Osteoblast (primary cell): ENCODE data around the gene TAC3. TPM values are rescaled to one million over a fixed set of nuclear protein-coding genes. Genes with fewer than 3 reads are reported as not detected.
"Not testable (repeated sequence)": the region's sequence is repeated elsewhere in the genome, so short reads cannot be mapped to it uniquely, and the experiment has no call there.

ENCODE experiments used
- DNase-seq: peaks from one replicate; pipeline ENCODE4 v3.0.0; 2011; ENCODE audit warnings: low spot score, mixed read lengths; ENCODE audit not compliant: insufficient read length; ENCODE audit errors: missing footprints
- H2AFZ ChIP-seq: 2 replicates; pipeline ENCODE4 v1.6.0; 2011; ENCODE audit warnings: mild to moderate bottlenecking, low read length
- H3K27ac ChIP-seq: 2 replicates; pipeline ENCODE4 v1.5.1; 2011; ENCODE audit warnings: mild to moderate bottlenecking, low read depth, low read length, moderate library complexity
- H3K27me3 ChIP-seq: 2 replicates; pipeline ENCODE4 v1.6.0; 2012; ENCODE audit warnings: mild to moderate bottlenecking, control low read depth, inconsistent platforms, low read length, moderate library complexity; ENCODE audit not compliant: insufficient read depth
- H3K36me3 ChIP-seq: 2 replicates; pipeline ENCODE4 v1.5.1; 2011; ENCODE audit warnings: mild to moderate bottlenecking, low read length, control low read depth, moderate library complexity; ENCODE audit not compliant: insufficient read depth
- H3K4me1 ChIP-seq: 2 replicates; pipeline ENCODE4 v1.5.1; 2011; ENCODE audit warnings: mild to moderate bottlenecking, low read length, control low read depth, moderate library complexity; ENCODE audit not compliant: insufficient read depth
- H3K4me2 ChIP-seq: 2 replicates; pipeline ENCODE4 v1.6.0; 2011; ENCODE audit warnings: mild to moderate bottlenecking, low read length; ENCODE audit not compliant: insufficient read depth
- H3K4me3 ChIP-seq: fragments of 200-600 bp; sonication (generic); 3 replicates; pipeline ENCODE4 v1.5.1; 2012; ENCODE audit warnings: mild to moderate bottlenecking, low read length, inconsistent platforms; ENCODE audit not compliant: insufficient read depth
- H3K79me2 ChIP-seq: 2 replicates; pipeline ENCODE4 v1.6.0; 2012; ENCODE audit warnings: mild to moderate bottlenecking, low read length, control low read depth, inconsistent platforms; ENCODE audit not compliant: insufficient read depth
- H3K9me3 ChIP-seq: 2 replicates; pipeline ENCODE4 v1.5.1; 2011; ENCODE audit warnings: low read depth, low read length, control low read depth
- H4K20me1 ChIP-seq: 2 replicates; pipeline ENCODE4 v1.6.0; 2012; ENCODE audit warnings: mild to moderate bottlenecking, low read length, control low read depth; ENCODE audit not compliant: insufficient read depth
- CTCF ChIP-seq: IDR thresholded peaks from 2 replicates; pipeline ENCODE4 v1.5.1; 2011; ENCODE audit warnings: mild to moderate bottlenecking, low read depth, low read length, moderate library complexity; ENCODE audit errors: extremely low read depth
- total RNA-seq: library from RNA; depleted of rRNA; stranded (reverse); fragments of >200 nt; gene quantifications from 2 replicates; pipeline ENCODE4 v1.2.3, GENCODE V29; 2012

TAC3 gene
- total RNA-seq, 1 donor: not detected

GRCh38 chr12:56983386-56983785, 32.9 kb downstream of the TAC3 start:
- no peak for TF ChIP-seq CTCF
- H2AFZ ChIP-seq: no peak overlapping the region
- DNase-seq: no peak
- no peaks in the 10 kb centered on the region for H3K4me1 ChIP-seq
- H3K9me3 ChIP-seq: no peaks in the 10 kb centered on the region
- no peak overlapping the region for H3K27ac ChIP-seq
- H3K36me3 ChIP-seq: no peaks in the 10 kb centered on the region
- no peak overlapping the region for H3K4me2 ChIP-seq
- no peaks in the 10 kb centered on the region for H4K20me1 ChIP-seq
- no peaks in the 10 kb centered on the region for H3K79me2 ChIP-seq
- no peak overlapping the region for H3K4me3 ChIP-seq
- no peaks in the 10 kb centered on the region for H3K27me3 ChIP-seq

GRCh38 chr12:56982578-56983236, 33.6 kb downstream of the TAC3 start:
- not testable (repeated sequence) for H3K79me2 ChIP-seq, DNase-seq, H3K36me3 ChIP-seq, H3K4me2 ChIP-seq, H3K27me3 ChIP-seq, H3K9me3 ChIP-seq, H3K4me3 ChIP-seq, H3K4me1 ChIP-seq, H4K20me1 ChIP-seq, H3K27ac ChIP-seq, H2AFZ ChIP-seq

- Histone ChIP-seq H3K4me1 (no peaks in the 10 kb centered on the region), H3K79me2 (no peaks in the 10 kb centered on the region), H3K27ac (no peak overlapping the region), H3K27me3 (no peaks in the 10 kb centered on the region), H2AFZ (no peak overlapping the region), H4K20me1 (no peaks in the 10 kb centered on the region), H3K4me2 (no peak overlapping the region), H3K9me3 (no peaks in the 10 kb centered on the region), H3K4me3 (no peak overlapping the region), H3K36me3 (no peaks in the 10 kb centered on the region)
- DNase-seq: no peak
- no peak for TF ChIP-seq CTCF
These were observed 35.3 kb downstream of the TAC3 start for GRCh38 chr12:56980941-56981530.

GRCh38 chr12:56980268-56980667, 36.1 kb downstream of the TAC3 start:
- Histone ChIP-seq H3K4me2 (no peak overlapping the region), H4K20me1 (no peaks in the 10 kb centered on the region), H2AFZ (peak overlapping the region; percentile 15), H3K36me3 (no peaks in the 10 kb centered on the region), H3K4me3 (no peak overlapping the region), H3K27me3 (no peaks in the 10 kb centered on the region), H3K4me1 (no peaks in the 10 kb centered on the region), H3K27ac (no peak overlapping the region), H3K9me3 (no peaks in the 10 kb centered on the region), H3K79me2 (no peaks in the 10 kb centered on the region)
- TF ChIP-seq CTCF: no peak
- no peak for DNase-seq
